GM18526 (cell line): Measurements from ENCODE around the gene SLIT3.

ENCODE experiments used
- POLR2A ChIP-seq: IDR thresholded peaks from 3 replicates; pipeline ENCODE4 v1.6.1; 2011; ENCODE audit not compliant: insufficient read length; ENCODE audit errors: extremely low read depth

SLIT3 gene

GRCh38 chr5:169303119-169303515, 2.2 kb upstream of the SLIT3 start:
- no peak for TF ChIP-seq POLR2A

GRCh38 chr5:169302491-169303118, 1.7 kb upstream of the SLIT3 start:
- no peak for TF ChIP-seq POLR2A

- no peak for TF ChIP-seq POLR2A
Measured at GRCh38 chr5:169301986-169302385, 1.0 kb upstream of the SLIT3 start.

GRCh38 chr5:169301386-169301934, 521 bp upstream of the SLIT3 start:
- TF ChIP-seq POLR2A = no peak

GRCh38 chr5:169299663-169300467, 1.1 kb downstream of the SLIT3 start:
- no peak for TF ChIP-seq POLR2A

GRCh38 chr5:169299191-169299662, 1.7 kb downstream of the SLIT3 start:
- TF ChIP-seq POLR2A = no peak

- TF ChIP-seq POLR2A = no peak
Measured at GRCh38 chr5:169298193-169298592, 2.7 kb downstream of the SLIT3 start.

GRCh38 chr5:169296419-169297143, 4.4 kb downstream of the SLIT3 start:
- no peak for TF ChIP-seq POLR2A

GRCh38 chr5:169295306-169295705, 5.6 kb downstream of the SLIT3 start:
- TF ChIP-seq POLR2A = no peak

GRCh38 chr5:169294621-169295020, 6.3 kb downstream of the SLIT3 start:
- no peak for TF ChIP-seq POLR2A

GRCh38 chr5:169291877-169292276, 9.1 kb downstream of the SLIT3 start:
- TF ChIP-seq POLR2A = no peak

GRCh38 chr5:169290895-169291294, 10.0 kb downstream of the SLIT3 start:
- no peak for TF ChIP-seq POLR2A

GRCh38 chr5:169289520-169289919, 11.4 kb downstream of the SLIT3 start:
- no peak for TF ChIP-seq POLR2A

GRCh38 chr5:169288066-169288930, 12.6 kb downstream of the SLIT3 start:
- no peak for TF ChIP-seq POLR2A

GRCh38 chr5:169287529-169287928, 13.4 kb downstream of the SLIT3 start:
- no peak for TF ChIP-seq POLR2A
